GM19438 (cell line): ENCODE data around the gene RSPH6A.

Source experiments
- ATAC-seq: cut with Tn5 transposase; IDR thresholded peaks from one replicate; pipeline ENCODE4 v1.9.1; 2021; ENCODE audit warnings: low read depth; ENCODE audit not compliant: unreplicated experiment

RSPH6A gene

GRCh38 chr19:45781214-45782161 is 33.6 kb downstream of the RSPH6A start:
- no peak for ATAC-seq

- ATAC-seq, result no peak
Observed at GRCh38 chr19:45780448-45781213, 34.5 kb downstream of the RSPH6A start.

- ATAC-seq, result no peak
Observed at GRCh38 chr19:45780146-45780447, 35.0 kb downstream of the RSPH6A start.

GRCh38 chr19:45779231-45780145 is 35.6 kb downstream of the RSPH6A start:
- ATAC-seq, result peak; percentile 82

- no peak for ATAC-seq
Observed at GRCh38 chr19:45778010-45778661, 37.0 kb downstream of the RSPH6A start.

GRCh38 chr19:45777395-45777961 is 37.6 kb downstream of the RSPH6A start:
- ATAC-seq, result no peak

- no peak for ATAC-seq
Observed at GRCh38 chr19:45774765-45775164, 40.3 kb downstream of the RSPH6A start.

GRCh38 chr19:45773384-45773783 is 41.7 kb downstream of the RSPH6A start:
- ATAC-seq, result no peak

- no peak for ATAC-seq
Observed at GRCh38 chr19:45772912-45773311, 42.2 kb downstream of the RSPH6A start.

- ATAC-seq, result no peak
Observed at GRCh38 chr19:45772130-45772840, 42.8 kb downstream of the RSPH6A start.

GRCh38 chr19:45771311-45771933 is 43.7 kb downstream of the RSPH6A start:
- no peak for ATAC-seq

GRCh38 chr19:45770192-45771101 is 44.7 kb downstream of the RSPH6A start:
- peak; percentile 55 for ATAC-seq

- ATAC-seq, result no peak
Observed at GRCh38 chr19:45769821-45770191, 45.3 kb downstream of the RSPH6A start.

GRCh38 chr19:45768984-45769782 is 45.9 kb downstream of the RSPH6A start, which contains the start of gene SIX5:
Gene SIX5, minus strand, starts transcription at chr19:45769252. Its CDS starts 408 bp downstream, at chr19:45768844.
- ATAC-seq, result peak; percentile 42

GRCh38 chr19:45768655-45768983 is 46.5 kb downstream of the RSPH6A start:
- ATAC-seq, result no peak

GRCh38 chr19:45767881-45768654 is 47.0 kb downstream of the RSPH6A start:
- no peak for ATAC-seq
